Measurements from ENCODE around the gene ADGRF1.

- TF ChIP-seq CTCF (IDR thresholded peaks at IDR 0.05) (no peak), POLR2A (IDR thresholded peaks at IDR 0.05) (no peak)
Measured at GRCh38 chr6:47043286-47043685, 1.2 kb upstream of the ADGRF1 start.

Measured in stomach (tissue), 4 donors.